ENCODE measurements around the gene MDN1. TPM values are rescaled to one million over a fixed set of nuclear protein-coding genes. Genes with fewer than 3 reads are reported as not detected.

The MDN1 gene
- total and polyA plus RNA-seq, 5 experiments from 2014 or later = 3.4 to 62.5 (median 10.2) TPM

DNA sequence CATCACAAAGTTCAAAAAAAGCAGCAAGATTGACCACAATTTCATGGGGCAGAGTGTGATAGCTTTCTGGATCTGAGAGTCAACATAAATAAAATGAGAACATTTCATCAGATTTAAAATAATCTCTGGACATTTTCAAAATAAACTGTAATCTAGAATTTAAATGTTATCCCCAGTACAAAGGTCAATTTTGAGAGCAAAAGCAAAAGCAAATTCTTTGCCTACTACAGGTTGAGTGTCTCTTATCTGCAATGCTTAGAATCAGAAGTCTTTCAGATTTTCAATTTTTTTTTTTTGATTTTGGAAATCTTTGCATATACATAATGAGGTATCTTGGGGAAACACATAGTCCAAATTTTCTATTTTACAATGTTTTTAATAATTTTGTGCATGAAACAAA is 113.5 kb downstream of the MDN1 start:
- no peak overlapping the region for H3K4me3 Mint-ChIP-seq
- no peak for ATAC-seq

DNA sequence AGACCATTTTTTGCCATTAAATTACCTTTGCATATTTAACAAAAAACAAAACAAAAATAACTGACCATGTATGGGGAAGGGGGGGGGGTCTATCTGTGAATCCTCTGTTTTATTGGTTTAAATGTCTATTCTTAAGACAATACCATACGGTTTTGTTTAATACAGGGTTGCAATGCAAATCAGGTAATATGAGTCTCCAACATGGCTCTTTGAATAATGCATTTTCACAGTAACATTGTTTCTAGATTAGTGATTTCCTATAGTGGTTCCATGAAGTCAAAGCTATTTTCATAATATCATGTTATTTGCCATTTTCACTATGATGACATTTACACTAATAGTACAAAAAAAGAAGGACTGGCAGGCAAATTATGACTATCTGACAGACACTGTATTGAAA is 116.3 kb downstream of the MDN1 start:
- H3K9me3 Mint-ChIP-seq = no peaks in the 10 kb centered on the region

More for the DNA sequence above, 113.5 kb downstream of the MDN1 start:
- H3K27ac Mint-ChIP-seq = no peak overlapping the region
- DNase-seq = no peak
- POLR2A ChIA-PET = no interaction called here
- no peaks in the 10 kb centered on the region for H3K9me3 Mint-ChIP-seq
- H3K36me3 Mint-ChIP-seq = peaks cover 12 to 95% (median 41%) of the 10 kb centered on the region in 3 donors
- H3K27me3 Mint-ChIP-seq = no peaks in the 10 kb centered on the region
- no peaks in the 10 kb centered on the region for H3K4me1 Mint-ChIP-seq

DNA sequence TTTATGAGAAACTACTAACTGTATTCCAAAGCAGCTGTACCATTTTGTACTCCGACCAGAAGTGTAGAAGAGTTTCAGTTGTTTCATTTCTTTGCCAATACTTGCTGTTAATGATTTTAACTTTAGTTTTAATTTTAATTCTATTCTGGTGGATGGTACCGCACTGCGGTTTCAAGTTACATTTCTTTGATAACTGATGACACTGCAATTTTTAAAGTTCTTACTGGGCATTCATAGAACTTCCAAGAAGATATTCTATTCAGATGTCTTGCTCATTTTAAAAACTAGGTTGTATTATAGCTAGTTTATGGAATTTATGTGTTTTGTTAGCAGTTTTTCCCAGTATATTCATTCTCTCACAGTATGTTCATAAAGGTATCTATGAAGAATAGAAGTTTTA is 117.2 kb downstream of the MDN1 start:
- POLR2A ChIA-PET = interaction anchor here (0.6 kb wide), 1 partner anchor 94 kb away, joined by 5 read pairs; no protein-coding TSS in a partner anchor
- peaks cover 6 to 94% (median 36%) of the 10 kb centered on the region in 3 donors for H3K36me3 Mint-ChIP-seq
- no peak overlapping the region for H3K27ac Mint-ChIP-seq
- ATAC-seq = no peak
- DNase-seq = no peak
- no peaks in the 10 kb centered on the region for H3K27me3 Mint-ChIP-seq
- no peak overlapping the region for H3K4me3 Mint-ChIP-seq
- H3K4me1 Mint-ChIP-seq = no peaks in the 10 kb centered on the region
- H3K9me3 Mint-ChIP-seq = no peaks in the 10 kb centered on the region

More for the DNA sequence above, 116.3 kb downstream of the MDN1 start:
- POLR2A ChIA-PET = interaction anchor here (0.7 kb wide), 1 partner anchor 381 kb away, joined by 3 read pairs; no protein-coding TSS in a partner anchor
- Mint-ChIP-seq H3K36me3 (peaks cover 12 to 94% (median 38%) of the 10 kb centered on the region in 3 donors), H3K27ac (no peak overlapping the region), H3K4me3 (no peak overlapping the region), H3K27me3 (no peaks in the 10 kb centered on the region), H3K4me1 (no peaks in the 10 kb centered on the region)
- no peak for ATAC-seq
- no peak for DNase-seq

DNA sequence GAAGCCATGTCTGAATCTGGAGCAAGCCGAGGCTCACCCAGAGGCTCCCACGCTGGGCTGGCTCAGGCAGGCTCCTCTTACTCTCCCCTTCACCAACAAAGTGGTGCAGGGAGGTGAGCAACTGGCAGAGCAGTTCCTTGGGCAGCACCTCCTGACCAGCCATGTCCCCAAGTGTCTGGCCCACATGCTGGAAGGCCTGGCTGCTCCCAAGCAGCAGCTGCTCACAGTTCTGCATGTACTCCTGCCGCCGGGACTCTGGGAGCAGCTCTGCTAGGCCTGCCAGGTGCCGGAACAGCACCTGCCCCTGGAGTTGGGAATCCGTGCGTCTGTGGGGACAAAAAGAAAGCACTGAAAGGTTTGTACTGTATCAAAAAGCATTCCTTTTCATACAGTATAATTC is 123.9 kb downstream of the MDN1 start:
- Mint-ChIP-seq H3K4me1 (peaks cover 1 to 6% (median 5%) of the 10 kb centered on the region in 4 donors), H3K36me3 (peaks cover 12 to 95% (median 23%) of the 10 kb centered on the region in 3 donors), H3K27me3 (no peaks in the 10 kb centered on the region), H3K27ac (peak overlapping the region in 1 of 10 donors; percentile 43), H3K9me3 (no peaks in the 10 kb centered on the region), H3K4me3 (no peak overlapping the region)
- ATAC-seq = no peak
- POLR2A ChIA-PET = no interaction called here
- no peak for DNase-seq

DNA sequence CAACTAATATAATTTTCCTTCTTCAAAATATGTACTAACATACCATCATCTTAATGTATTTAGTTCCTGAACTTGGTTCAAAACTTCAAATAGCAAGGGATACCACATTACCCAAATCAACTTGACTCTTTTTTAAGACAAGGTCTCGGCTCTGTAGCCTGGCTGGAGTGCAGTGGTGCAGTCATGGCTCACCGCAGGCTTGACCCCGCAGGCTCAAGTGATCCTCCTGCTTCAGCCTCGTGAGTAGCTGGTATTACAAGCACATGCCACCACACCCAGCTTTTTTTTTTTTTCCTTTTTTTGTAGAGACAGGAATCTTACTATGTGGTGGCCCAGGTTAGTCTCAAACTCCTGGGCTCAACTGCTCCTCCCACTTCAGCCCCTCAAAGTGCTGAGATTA is 125.2 kb downstream of the MDN1 start:
- Mint-ChIP-seq H3K27me3 (no peaks in the 10 kb centered on the region), H3K4me1 (peaks cover 3 to 9% (median 5%) of the 10 kb centered on the region in 4 donors), H3K27ac (peak overlapping the region in 1 of 10 donors; percentile 27), H3K9me3 (no peaks in the 10 kb centered on the region), H3K36me3 (peaks cover 12 to 94% (median 15%) of the 10 kb centered on the region in 3 donors), H3K4me3 (no peak overlapping the region)
- DNase-seq = no peak
- POLR2A ChIA-PET = no interaction called here
- no peak for ATAC-seq

DNA sequence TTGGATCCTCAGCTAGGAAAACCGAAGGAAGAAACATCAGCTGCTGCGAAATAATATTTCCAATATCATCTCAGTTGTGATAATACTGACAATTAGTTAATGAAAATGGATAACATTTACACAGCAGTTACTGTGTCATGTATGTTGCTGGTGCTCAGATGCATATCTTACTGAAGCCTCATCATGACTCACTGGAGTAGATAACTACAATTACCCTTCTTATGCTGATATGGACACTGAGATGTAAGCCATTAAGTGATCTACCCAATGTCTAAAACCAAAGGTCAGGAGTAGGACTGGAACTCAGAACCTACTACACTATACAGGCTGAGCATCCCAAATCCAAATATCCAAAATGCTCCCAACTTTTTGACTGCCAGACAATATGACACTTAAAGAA is 126.4 kb downstream of the MDN1 start:
- peaks cover 12 to 95% (median 19%) of the 10 kb centered on the region in 3 donors for H3K36me3 Mint-ChIP-seq
- no peaks in the 10 kb centered on the region for H3K27me3 Mint-ChIP-seq
- POLR2A ChIA-PET = no interaction called here
- no peak for DNase-seq
- no peak for ATAC-seq
- peaks cover 3 to 9% (median 5%) of the 10 kb centered on the region in 4 donors for H3K4me1 Mint-ChIP-seq
- H3K4me3 Mint-ChIP-seq = no peak overlapping the region
- H3K27ac Mint-ChIP-seq = no peak overlapping the region
- H3K9me3 Mint-ChIP-seq = no peaks in the 10 kb centered on the region

DNA sequence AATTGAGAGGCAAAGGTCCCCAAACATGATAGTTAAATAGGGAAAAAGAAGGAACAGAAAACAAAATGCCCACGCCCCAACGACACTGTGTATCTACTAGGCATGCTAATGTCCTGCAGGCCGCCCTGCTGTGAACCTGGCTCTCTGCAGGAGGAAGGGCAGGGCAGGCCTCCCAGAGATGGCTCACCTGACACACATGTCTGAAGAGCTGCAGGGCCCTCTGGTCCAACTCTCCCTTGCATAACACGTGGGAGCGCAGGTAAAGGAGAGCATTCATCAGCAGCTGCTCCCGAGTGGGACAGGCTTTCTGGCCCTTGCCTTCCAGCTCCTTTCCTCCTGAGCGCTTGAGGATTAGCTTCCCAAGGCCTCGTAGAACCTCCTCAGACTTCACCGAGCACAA is 127.3 kb downstream of the MDN1 start:
- POLR2A ChIA-PET = no interaction called here
- no peak for ATAC-seq
- H3K27me3 Mint-ChIP-seq = no peaks in the 10 kb centered on the region
- no peak for DNase-seq
- H3K9me3 Mint-ChIP-seq = no peaks in the 10 kb centered on the region
- H3K4me3 Mint-ChIP-seq = no peak overlapping the region
- H3K36me3 Mint-ChIP-seq = peaks cover 12 to 95% (median 23%) of the 10 kb centered on the region in 3 donors
- no peak overlapping the region for H3K27ac Mint-ChIP-seq
- H3K4me1 Mint-ChIP-seq = peaks cover 3 to 9% (median 5%) of the 10 kb centered on the region in 4 donors

DNA sequence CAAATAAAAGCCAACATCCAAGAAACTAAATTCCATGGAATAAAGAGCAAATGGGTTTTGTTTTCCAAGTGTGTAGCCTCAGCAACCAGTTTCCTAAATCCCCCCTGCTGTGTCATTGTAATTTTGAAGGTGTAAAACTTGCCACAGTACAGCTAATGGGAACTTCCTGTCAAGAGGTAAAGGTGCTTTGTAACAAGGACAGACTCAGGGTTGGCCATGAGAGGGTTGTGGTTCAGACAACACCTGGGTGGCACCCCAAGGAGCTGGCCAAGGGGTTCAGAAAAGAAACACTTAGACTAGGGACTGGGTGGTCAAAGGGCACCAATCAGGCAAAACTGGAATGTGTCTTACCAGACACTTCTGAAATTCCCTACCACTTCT is 128.7 kb downstream of the MDN1 start:
- POLR2A ChIA-PET = no interaction called here
- ATAC-seq (peak in 1 of 2 donors; percentile 39), DNase-seq (no peak)
- Mint-ChIP-seq H3K9me3 (no peaks in the 10 kb centered on the region), H3K27me3 (no peaks in the 10 kb centered on the region), H3K36me3 (peaks cover 12 to 95% (median 24%) of the 10 kb centered on the region in 3 donors), H3K4me3 (no peak overlapping the region), H3K27ac (peak overlapping the region in 7 of 10 donors; percentile 8 to 81 (median 64)), H3K4me1 (peaks cover 3 to 9% (median 5%) of the 10 kb centered on the region in 4 donors)

DNA sequence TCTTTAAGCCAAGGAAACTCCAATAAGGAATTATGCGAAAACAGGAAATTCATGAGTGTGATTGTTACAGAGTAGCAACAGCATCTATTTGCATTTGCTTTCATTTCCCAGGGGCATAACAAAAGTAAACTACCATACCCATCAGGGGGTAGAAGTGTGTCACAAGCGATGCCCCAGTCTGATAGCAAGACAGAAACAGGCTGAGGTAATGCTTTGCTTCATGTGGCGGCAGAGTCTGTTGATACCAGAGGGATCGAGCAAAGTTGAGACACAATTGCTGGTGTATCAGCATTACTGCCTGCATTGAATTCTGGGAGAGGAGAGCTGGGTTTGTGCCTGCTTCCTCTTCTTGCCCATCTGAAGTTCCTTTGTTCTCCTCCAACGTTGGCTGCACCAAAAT is 129.9 kb downstream of the MDN1 start:
- no peak for ATAC-seq
- peak overlapping the region in 1 of 10 donors; percentile 60 for H3K27ac Mint-ChIP-seq
- peaks cover 12 to 95% (median 27%) of the 10 kb centered on the region in 3 donors for H3K36me3 Mint-ChIP-seq
- DNase-seq = no peak
- POLR2A ChIA-PET = no interaction called here
- no peak overlapping the region for H3K4me3 Mint-ChIP-seq
- H3K27me3 Mint-ChIP-seq = no peaks in the 10 kb centered on the region
- H3K9me3 Mint-ChIP-seq = no peaks in the 10 kb centered on the region
- peaks cover 3 to 9% (median 5%) of the 10 kb centered on the region in 4 donors for H3K4me1 Mint-ChIP-seq

DNA sequence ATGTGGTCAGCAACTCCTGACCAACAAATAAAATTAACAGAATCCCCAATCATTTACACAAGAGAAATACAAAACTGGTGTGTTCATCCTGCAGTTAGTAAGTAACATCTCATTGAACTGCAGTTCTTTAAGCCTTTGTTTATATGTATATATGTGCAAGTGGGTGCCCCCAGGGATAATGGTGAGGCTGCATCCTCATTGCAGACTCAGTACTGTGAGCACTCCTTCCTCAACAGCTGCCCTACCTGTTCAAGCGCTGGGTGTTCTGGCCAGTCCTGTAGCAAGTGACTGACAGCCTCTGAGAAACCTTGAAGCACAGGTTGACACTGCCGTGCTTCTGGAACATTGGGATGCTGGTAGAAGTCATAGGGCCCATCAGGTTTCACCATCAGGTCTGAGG is 131.3 kb downstream of the MDN1 start:
- no peaks in the 10 kb centered on the region for H3K9me3 Mint-ChIP-seq

DNA sequence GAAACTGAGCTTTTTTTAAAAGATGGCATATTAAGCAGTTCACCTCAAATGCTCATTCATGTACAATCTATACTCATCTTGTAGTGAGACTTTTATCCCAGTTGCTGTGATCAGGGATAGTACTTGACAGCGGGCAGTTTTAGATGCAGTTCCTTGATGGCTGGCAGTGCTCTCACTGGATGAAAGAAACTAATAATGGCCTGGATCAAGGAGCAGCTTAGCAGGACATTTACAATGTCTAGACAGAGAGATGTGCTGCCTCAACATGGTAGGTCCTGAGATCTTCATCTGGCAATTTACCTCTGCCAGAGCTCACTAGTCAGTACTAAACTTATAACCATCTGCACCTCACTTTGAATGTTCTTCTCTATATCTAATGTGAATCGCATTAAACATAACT is 134.3 kb downstream of the MDN1 start:
- peak overlapping the region in 1 of 10 donors; percentile 8 for H3K27ac Mint-ChIP-seq
- peaks cover 0 to under 1% (median 0%) of the 10 kb centered on the region in 4 donors for H3K4me1 Mint-ChIP-seq
- POLR2A ChIA-PET = no interaction called here
- H3K27me3 Mint-ChIP-seq = no peaks in the 10 kb centered on the region
- H3K9me3 Mint-ChIP-seq = no peaks in the 10 kb centered on the region
- DNase-seq (no peak), ATAC-seq (no peak)
- H3K4me3 Mint-ChIP-seq = no peak overlapping the region
- peaks cover 0 to 94% (median 30%) of the 10 kb centered on the region in 3 donors for H3K36me3 Mint-ChIP-seq

More for the DNA sequence above, 131.3 kb downstream of the MDN1 start:
- no peak overlapping the region for H3K4me3 Mint-ChIP-seq
- H3K27ac Mint-ChIP-seq = peak overlapping the region in 1 of 10 donors; percentile 74
- no peak for DNase-seq
- POLR2A ChIA-PET = no interaction called here
- H3K36me3 Mint-ChIP-seq = peaks cover 5 to 95% (median 23%) of the 10 kb centered on the region in 3 donors
- H3K27me3 Mint-ChIP-seq = no peaks in the 10 kb centered on the region
- no peak for ATAC-seq
- peaks cover 3 to 9% (median 5%) of the 10 kb centered on the region in 4 donors for H3K4me1 Mint-ChIP-seq

DNA sequence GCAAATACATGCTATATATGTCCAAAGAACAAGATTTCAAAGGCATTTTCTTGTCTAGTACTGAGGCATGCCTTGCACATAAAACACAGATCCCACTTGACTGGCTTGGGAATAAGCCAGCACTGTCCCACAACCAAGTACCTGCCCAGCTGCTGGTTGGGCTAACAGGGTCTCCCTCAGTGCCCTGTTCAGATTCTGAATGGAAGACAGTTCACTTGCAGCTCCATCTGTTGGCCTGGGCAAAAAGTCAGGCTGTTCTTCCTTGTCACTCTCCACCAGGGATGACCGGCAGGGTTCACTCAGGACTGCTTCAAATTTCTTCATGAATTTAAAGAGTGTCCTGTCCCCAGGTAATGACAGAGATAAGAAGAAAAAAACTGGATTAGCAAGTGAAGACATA is 136.6 kb downstream of the MDN1 start:
- Mint-ChIP-seq H3K27me3 (no peaks in the 10 kb centered on the region), H3K4me1 (no peaks in the 10 kb centered on the region), H3K9me3 (no peaks in the 10 kb centered on the region), H3K4me3 (no peak overlapping the region), H3K36me3 (peaks cover 0 to 93% (median 30%) of the 10 kb centered on the region in 3 donors), H3K27ac (no peak overlapping the region)
- DNase-seq (no peak), ATAC-seq (no peak)
- POLR2A ChIA-PET = no interaction called here

DNA sequence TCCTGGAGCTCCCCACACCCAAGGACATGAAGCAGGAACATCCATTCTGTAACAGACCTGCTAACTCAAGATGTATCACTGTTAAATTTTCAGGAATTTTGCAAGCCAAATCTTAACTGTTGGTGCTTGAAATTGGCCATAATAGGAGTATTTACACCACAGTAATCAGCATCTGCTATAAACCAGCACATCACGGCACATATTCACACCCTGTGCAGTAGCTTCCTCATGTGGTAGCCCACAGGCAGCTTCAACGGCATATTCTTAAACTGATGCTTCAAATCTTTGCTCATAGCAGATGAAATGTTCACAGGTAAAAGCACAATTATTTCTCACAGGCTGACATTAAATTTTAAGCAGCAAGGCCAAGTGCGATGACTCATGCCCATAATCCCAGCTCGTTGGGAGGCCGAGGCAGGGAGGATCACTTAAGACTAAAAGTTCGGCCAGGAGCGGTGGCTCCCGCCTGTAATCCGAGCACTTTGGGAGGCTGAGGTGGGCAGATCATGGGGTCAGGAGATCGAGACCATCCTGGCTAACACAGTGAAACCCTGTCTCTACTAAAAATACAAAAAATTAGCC is 137.5 kb downstream of the MDN1 start:
- no peak for ATAC-seq
- no peaks in the 10 kb centered on the region for H3K9me3 Mint-ChIP-seq
- H3K4me1 Mint-ChIP-seq = no peaks in the 10 kb centered on the region
- peaks cover 0 to 93% (median 24%) of the 10 kb centered on the region in 3 donors for H3K36me3 Mint-ChIP-seq
- no peak overlapping the region for H3K4me3 Mint-ChIP-seq
- POLR2A ChIA-PET = interaction anchor here (0.7 kb wide), 1 partner anchor 905 kb away, joined by 3 read pairs; the partner anchor contains the start of gene MAP3K7
- H3K27me3 Mint-ChIP-seq = no peaks in the 10 kb centered on the region
- H3K27ac Mint-ChIP-seq = no peak overlapping the region
- no peak for DNase-seq

DNA sequence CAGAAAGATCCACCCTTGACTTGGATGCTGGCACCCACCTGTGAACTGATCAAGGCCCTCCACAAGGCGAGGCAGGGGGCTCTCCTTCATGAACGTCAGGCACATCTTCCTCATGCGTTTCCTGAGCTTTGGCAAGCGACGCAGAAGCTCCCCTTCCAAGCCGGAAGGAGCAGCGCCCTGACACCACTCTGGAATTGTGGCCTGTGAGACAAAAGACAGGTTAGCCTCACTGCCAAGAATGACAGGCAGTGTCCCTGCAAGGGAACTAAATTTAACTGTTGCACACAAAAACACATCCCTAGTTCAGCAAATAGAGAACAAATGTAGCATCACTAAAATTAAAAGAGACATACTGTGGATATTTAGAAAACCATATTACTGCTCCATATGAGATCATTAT is 139.0 kb downstream of the MDN1 start:
- DNase-seq = no peak
- Mint-ChIP-seq H3K36me3 (peaks cover 12 to 94% (median 21%) of the 10 kb centered on the region in 3 donors), H3K9me3 (no peaks in the 10 kb centered on the region), H3K27me3 (no peaks in the 10 kb centered on the region), H3K27ac (peak overlapping the region in 1 of 10 donors; percentile 7), H3K4me1 (no peaks in the 10 kb centered on the region), H3K4me3 (no peak overlapping the region)
- POLR2A ChIA-PET = no interaction called here
- ATAC-seq = no peak
